SKM-1 (cell line): ENCODE results near the gene OR2V1.
A peak's percentile ranks its signal among the peaks of the same experiment; 100 is the strongest.
"Not testable (repeated sequence)": the region's sequence is repeated elsewhere in the genome, so short reads cannot be mapped to it uniquely, and the experiment has no call there.

Experiments
- DNase-seq: peaks from one replicate; lab custom pipeline; 2025; ENCODE audit not compliant: unreplicated experiment; lab: John Stamatoyannopoulos, UW

Gene OR2V1

DNA sequence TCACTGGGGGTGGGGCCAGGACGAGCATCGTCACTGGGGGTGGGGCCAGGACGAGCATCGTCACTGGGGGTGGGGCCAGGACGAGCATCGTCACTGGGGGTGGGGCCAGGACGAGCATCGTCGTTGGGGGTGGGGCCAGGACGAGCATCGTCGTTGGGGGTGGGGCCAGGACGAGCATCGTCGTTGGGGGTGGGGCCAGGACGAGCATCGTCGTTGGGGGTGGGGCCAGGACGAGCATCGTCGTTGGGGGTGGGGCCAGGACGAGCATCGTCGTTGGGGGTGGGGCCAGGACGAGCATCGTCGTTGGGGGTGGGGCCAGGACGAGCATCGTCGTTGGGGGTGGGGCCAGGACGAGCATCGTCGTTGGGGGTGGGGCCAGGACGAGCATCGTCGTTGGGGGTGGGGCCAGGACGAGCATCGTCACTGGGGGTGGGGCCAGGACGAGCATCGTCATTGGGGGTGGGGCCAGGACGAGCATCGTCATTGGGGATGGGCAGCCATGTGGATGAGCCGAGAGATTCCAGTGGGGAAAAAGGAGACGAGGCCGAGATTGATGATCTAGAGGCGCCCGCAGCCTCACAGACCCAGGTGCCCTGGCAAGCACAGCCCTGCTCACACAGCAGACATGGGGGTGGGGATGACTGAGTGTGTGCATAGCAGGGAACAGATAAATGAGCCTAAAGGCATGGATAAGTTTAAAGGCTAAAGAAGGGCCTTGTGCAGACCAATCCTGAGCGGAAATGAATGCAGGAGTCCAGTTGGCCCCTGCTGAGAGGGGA, 30.0 kb upstream of the OR2V1 start:
- not testable (repeated sequence) for DNase-seq

DNA sequence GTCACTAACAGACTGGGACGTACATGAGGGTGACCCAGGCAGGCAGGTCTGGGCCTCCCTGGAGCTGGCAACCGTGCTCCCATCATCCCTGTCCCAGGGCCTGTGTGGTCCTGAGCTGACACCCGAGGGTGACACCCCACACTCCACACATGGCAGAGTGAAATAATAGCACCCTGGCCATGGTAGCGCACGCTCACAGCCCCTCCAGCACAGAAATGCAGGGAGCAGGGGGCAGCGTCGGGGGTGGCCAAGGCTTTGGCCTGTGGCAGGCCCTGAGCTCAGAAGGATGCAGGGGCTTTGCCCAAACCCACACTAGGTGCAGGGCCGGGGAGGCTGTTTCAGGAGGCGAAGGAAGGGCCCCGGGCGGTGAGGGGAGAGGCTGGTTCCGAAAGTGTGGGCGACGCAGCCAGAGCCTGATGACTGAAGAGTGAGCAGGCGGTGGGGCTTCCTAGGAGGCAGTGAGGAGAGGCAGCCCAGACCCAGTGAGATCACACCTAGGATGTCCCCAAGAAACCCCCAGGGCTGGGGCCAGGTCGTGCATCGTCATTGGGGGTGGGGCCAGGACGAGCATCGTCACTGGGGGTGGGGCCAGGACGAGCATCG, 29.3 kb upstream of the OR2V1 start:
- DNase-seq = no peak

DNA sequence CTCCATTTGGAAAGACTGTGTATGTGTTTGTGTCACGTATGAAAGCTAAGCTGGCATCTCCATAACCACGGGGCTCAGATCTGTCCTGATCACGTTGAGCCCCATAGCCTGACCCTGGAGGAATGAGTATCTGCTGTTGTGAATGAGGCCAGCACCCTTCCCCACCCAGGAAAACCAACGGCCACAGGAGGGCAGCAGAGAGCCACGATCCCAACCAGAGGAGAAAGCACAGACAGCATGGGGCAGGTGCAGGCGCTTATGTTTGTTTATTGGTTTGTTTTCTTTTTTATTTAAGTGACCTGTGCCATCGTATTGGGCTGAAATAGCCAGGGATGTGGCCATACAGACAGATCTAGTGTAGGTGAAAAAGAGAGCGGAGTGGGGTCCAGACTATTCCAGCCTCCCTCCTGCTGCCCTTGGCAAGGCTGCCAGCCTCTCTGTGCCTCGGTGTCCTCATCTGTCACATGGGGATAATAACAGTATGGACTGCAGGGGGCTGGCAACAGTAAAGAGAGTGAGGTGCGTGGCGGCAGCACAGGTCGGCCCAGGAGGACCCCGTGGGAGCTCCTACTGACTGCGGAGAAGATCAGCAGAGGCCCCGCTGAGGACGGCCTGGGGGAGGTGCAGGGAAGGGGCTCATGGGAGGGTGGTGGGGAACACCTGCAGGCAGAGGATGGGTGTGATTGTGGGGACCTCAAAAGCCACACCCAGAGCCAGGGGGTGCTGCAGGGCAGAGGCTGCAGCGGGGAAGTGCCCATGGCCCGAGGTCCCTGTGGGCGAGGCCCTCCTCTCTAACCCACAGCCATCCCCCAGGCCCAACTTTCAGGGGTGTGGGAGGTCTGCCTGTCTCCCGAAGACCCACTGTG, 28.6 kb upstream of the OR2V1 start:
- peak; percentile 56 for DNase-seq

DNA sequence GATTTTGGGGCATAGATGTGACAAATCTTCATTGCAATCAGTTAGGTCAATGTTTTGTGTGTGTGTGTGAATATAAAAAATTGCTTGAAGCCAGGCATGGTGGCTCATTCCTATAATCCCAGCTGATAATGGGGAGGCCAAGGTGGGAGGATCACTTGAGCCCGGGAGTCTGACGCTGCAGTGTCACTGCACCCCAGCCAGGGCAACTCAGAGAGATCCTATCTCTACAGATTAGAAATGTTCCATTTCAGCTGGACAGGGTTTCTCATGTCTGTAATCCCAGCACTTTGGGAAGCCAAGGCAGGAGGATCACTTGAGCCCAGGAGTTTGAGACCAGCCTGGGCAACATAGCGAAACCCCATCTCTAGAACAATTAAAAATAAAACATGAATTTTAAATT, 27.9 kb upstream of the OR2V1 start:
- no peak for DNase-seq

DNA sequence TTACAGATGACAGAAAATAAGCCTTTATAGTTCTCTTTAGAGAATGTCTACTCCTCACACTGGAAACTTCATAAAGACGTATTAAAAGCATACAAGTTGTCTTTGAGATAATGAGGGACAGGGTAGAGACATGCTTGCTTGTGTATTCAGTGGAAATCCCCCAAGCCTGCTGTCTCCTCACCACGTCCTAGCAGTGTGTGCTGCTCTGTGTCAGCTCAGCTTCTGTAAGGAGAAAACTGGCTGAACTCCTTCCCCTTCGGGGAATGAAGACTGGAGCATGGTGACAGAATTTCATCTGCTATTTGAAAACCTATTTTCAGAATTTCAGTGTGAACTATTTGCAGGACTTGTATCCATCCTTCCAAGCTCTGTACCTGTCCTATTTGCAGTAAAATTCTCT, 25.8 kb upstream of the OR2V1 start:
- DNase-seq = no peak

DNA sequence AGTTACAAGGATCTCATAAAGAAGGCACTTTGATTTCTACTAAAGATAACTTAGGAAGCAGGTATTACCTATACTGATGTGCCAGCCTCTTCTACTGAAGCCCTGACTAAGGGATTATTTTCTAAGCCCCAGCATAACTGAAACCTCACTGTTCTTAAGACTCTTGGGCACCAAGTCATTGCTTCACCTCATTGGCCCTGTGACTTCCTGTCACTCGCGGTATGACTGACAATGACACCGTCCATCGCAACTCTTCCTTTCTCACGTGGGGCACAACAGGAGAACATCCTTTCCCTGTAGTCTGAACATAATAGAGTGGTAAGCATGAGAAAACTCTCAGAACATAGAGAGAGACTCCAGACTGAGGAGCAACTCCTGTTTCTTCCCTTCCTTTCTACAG, 22.8 kb upstream of the OR2V1 start:
- no peak for DNase-seq

DNA sequence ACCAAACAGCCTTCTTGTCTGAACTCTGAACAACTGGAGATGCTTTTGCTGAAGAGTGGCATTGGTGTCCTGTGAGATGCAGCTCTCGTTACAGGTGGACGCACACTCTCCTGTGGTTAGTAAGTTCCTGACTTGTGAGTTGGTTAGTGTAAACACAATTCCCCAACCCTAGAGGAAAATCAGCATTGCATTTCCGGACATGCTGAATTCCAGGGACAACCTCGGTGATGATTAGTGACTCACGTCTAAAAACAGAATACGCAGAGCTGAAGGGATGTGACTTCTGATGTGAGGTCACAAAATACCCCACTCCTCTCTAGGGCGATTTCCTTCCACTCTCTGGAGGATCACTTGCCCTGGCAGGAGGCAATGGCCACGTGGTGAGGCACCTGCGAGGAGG, 21.4 kb upstream of the OR2V1 start:
- no peak for DNase-seq

DNA sequence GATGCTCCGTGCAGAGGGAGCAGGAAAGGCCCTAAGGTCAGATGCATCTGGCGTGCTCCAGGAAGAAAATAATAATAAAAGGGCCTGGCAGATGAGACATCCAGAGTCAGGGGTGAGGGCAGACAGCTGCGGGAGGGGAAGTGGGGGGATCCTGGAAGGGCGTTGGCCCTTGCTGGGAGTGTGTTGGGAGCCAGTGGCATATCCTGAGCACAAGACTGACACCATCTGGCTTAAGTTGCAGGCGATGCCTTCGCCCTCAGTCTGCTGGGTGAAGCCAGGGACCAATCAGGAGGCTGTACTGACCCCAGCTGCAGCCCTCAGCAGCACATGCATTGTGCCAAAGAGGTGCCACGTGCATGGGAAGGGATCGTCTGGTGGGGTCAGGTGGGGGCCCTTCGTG, 20.2 kb upstream of the OR2V1 start:
- no peak for DNase-seq

DNA sequence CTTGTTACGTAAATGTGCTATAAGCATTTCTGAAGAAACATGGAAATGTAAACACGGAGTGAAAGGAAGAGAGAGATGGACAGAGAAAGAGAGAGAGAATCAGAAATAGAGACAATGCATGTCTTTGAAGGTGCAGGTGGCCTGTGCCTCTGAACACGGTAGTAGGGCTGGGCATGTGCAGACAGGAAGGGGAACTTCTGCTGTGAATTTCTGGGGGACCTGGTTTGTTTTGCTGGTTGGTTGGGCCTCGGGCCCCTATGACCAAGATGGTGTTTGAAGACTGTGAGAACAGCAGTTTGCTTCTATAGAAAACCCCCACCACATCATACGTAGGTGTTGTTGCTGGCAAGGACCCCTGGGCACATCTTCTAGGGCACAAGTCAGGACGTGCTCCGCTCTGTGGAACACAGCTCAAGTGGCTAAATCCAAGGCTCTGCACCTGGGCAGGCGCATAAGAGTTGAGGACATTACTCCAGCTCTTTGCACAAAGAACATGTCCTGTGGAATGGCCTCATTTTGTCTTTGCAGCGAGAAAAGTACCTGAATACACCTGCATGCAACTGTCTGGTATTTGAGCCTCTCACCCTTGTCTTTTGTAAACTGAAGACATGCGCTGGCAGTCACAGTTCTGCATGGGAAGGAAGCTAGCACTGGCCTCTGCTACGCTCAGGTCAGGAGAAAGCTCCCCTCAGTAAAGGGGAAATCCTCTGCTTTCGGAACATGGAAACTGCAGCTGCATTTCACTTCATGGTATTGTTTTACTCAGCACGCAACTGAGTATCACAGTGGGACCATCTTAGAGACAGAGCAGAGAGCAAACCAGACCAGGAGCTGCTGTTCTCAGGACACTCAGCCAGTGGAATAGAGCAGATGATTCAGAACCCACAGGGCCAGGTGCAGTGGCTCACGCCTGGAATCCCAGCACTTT, 19.1 kb upstream of the OR2V1 start:
- DNase-seq = no peak

DNA sequence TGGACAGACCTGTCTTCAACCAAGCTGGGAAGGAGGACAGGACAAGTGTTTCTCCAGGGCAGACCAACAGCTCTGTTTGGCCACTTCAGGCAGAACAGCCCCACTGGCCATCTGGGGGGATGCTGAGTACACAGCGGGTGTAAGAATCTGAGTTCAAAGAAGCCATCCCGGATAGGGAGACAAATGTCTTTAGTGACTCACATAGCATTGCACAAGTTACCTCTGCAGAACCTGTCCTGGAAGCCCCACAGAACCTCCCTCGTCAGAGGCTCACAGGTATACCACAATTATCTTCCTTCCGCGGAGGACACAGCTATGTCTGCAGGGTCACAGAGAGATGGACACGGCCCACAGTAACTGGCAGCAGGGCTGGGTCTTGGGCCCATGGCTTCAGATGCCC, 18.4 kb upstream of the OR2V1 start:
- no peak for DNase-seq

DNA sequence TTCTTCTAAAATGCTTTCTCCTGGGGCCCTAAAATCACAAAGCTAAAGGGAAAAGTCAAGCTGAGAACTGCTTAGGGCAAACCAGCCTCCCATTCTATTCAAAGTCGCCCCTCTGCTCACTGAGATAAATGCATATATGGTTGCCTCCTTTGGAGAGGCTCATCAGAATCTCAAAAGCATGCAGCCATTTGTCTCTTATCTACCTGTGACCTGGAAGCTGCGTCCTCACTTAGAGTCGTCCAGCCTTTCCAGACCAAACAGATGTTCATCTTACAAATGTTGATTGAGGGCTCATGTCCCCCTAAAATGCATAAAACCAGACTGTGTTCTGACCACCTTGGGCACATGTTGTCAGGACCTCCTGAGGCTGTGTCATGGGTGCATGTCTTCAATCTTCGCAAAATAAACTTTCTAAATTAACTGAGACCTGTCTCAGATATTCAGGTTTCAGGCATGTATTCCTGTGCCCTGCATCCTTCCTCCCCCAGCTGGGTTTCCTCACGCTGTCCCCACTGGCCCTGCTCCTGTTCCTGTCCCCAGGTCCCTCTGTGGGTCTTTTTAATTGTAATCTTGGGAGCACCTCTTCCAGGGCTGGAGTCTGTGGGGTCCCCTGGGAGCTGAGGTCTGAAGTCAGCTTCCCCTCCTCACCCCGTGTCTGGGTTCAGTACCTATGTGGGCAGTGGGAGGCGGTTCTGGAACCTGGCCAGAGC, 16.1 kb upstream of the OR2V1 start, which contains the start of gene OR2V2:
Gene OR2V2 (plus strand): TSS at position 660 of the 710 bp plus-strand sequence. CDS start 7,357 bp downstream, outside the sequence.
- DNase-seq = not testable (repeated sequence)

DNA sequence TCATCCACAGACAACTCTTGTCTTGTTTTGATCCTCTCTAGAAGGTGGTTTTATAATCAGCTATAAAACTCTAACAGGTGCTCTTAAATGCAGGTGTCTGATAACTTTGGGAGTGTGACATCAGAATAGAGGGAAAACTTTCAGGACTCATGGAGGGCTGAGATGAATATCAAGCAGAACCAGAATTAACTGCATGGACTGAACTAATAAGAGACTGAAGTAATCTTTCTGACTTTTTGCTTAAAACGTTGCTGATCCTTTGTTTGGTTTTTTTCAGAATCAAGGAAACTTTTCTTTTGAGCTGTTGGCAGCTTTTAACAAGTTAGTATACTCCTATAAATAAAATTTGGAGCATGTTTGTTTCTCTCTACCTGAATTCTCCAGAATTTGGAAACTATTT, 14.2 kb upstream of the OR2V1 start:
- DNase-seq = no peak

DNA sequence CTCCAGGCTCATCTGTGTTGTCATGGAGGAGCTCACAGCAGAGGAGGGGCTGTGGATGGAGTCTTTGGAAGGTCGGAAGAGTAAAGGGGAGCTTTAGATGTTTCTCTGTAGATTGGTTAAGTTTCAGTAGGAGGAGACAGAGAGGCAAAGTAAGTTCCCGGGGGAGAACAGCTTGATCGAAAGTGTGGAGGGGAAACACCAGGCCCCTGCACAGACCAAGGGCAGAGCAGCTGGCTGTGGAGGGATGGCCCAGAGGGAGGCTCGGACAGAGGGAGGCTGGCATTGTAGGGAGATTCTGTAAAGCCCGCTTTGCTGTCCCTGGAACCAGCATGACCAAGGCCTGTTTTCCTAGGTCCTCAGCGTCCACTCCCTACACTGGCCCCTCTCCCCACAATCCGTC, 11.1 kb upstream of the OR2V1 start:
- no peak for DNase-seq

DNA sequence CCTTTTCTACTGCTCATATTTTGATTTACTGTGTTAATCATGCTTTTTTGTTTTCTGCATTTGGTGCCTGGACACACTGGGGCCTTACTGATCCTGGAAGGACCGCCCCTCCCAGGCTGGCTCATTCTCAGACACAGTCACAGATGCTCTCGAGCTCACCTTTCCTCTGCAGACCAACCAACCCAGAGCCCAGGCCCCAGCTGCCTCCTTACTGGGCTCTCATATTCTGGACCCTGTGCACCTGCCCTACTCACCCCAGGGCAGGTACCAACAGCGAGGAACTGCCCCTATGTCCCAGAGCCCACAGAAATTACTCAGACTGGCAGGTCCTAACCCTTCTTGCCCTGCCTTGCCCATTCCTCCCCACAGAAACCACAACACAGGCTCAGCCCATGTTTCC, 9.8 kb upstream of the OR2V1 start:
- DNase-seq = no peak

DNA sequence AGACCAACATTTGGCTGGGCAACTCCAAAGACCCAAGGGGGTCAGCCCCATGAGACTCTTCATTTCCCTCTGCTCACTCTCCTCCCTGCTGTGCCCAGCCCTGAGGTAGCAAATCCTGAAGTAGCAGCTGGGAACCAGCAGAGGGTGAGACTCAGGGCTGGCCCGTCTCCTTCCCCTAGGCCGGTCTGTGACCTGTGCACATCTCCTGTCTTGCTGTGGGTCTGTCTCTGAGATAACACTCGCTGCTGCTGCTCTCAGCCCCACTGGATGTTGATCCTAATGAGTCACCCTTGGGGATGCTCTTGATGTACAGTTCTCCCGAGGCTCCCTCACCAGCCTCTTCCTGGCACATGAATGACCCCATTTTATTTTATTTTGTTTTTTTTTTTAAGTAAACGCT, 7.3 kb upstream of the OR2V1 start:
- DNase-seq = no peak

DNA sequence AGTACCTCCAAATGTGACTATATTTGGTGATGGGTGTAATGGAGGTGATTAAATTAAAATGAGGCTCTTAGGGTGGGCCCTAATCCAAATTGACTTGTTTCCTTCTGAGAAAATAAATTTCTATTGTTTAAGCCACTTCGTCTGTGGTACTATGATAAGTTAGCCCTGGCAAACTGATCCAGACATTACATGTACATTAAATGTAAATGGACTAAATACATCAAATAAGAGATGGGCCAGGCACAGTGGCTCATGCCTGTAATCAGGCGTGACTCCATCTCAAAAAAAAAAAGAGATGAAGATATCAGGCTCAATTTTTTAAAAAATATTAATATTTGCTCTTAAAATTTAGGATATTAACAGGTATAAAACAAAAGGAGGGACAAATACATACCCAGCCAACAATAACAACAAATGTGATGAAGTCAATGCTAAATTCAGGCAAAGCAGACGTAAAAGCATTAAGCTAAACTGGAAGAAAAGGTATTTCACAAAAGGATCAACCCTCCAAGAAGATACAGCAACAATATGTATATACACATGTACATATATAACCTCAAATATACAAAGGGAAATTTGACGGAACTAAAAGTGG, 5.5 kb upstream of the OR2V1 start:
- DNase-seq = no peak

DNA sequence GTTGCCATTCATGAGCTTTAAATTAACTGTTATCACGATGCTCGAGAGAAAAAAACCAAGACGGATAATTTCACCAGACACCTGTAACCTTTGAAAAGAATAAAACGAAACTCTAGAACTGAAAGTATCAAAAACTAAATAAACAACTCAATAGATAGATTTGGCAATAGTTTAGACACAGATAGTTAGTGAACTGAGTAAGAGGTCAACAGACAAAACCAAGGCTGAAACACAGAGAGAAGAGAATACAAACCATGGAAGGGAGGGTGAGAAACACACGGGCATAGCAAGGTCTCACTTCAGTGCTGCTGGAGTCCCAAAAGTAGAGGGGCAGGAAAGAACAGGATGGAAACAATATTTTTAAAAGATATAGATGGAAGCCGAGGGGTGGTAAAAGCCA, 3.3 kb upstream of the OR2V1 start:
- no peak for DNase-seq

DNA sequence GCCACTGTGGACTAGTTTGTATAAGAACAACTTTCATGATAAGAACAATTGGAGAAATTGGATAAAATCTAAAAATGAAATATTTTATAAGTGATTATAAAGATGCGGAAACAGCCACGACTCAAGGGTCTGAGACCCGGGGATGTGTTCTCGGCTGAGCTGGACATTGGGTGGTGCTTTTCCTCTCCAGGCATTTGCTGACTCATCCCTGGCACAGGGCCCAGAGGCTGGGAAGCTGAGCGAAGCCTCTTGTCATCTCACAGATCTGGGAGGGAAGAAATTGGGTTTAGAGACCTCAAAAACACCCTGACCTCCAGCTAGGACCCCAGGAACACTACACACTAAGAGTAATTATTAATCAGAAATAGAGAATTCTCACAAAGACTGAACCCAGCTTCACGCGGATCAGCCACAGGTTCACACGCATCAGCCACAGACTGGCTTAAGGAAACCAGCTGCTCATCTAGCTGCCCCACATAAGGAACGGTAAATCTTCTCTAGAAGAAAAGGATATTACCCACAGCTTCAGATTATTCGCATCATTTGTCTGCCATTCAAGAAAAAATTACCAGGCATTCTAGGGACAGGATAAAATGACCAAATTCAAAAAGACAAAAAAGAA, 2.8 kb upstream of the OR2V1 start:
- DNase-seq = no peak

DNA sequence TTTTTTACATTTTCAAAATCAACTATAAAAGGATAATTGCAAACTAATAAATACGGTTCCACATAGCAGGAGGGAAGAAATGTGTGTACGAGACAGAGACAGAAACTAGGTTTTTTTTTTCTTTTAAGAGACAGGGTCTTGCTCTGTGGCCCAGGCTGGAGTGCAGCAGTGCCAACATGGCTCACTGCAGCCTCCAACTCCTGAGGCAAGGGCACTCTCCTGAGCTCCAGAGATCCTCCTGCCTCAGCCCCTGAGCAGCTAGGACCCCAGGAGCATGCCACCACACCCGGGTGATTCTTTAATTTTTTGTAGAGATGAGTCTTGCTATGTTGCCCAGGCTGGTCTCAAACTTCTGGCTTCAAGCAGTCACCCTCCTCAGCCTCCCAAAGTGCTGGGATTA, 2.1 kb upstream of the OR2V1 start:
- no peak for DNase-seq
